ENCODE data around the gene PAN2. TPM values are rescaled to one million over a fixed set of nuclear protein-coding genes. Genes with fewer than 3 reads are reported as not detected.

Gene PAN2
- total RNA-seq, 1 donor, result 10.5 TPM

GRCh38 chr12:56299308-56299852 is 34.4 kb downstream of the PAN2 start:
- peak overlapping the region; percentile 82 for H3K4me2 ChIP-seq (ENCODE audit: insufficient read depth, low read length)
- TF ChIP-seq CTCF (IDR thresholded peaks at IDR 0.05; ENCODE audit: extremely low read depth, low read depth, low read length), result no peak
- H3K27ac ChIP-seq (ENCODE audit: low read depth, low read length), result peak overlapping the region; percentile 60
- peaks cover 9% of the 10 kb centered on the region for H3K36me3 ChIP-seq (ENCODE audit: insufficient read depth, low read length)
- DNase-seq (ENCODE audit: insufficient read length, low spot score, missing footprints), result no peak
- H2AFZ ChIP-seq (ENCODE audit: low read length), result peak overlapping the region; percentile 79
- H3K4me1 ChIP-seq (ENCODE audit: insufficient read depth, low read length), result peaks cover 22% of the 10 kb centered on the region
- peaks cover 20% of the 10 kb centered on the region for H4K20me1 ChIP-seq (ENCODE audit: insufficient read depth, low read length)
- H3K79me2 ChIP-seq (ENCODE audit: insufficient read depth, low read length), result peaks cover 54% of the 10 kb centered on the region
- H3K27me3 ChIP-seq (ENCODE audit: insufficient read depth, low read length), result no peaks in the 10 kb centered on the region
- H3K4me3 ChIP-seq (ENCODE audit: insufficient read depth, low read length), result peak overlapping the region; percentile 99
- H3K9me3 ChIP-seq (ENCODE audit: low read depth, low read length), result no peaks in the 10 kb centered on the region

- H3K27ac ChIP-seq (ENCODE audit: low read depth, low read length), result no peak overlapping the region
- H3K9me3 ChIP-seq (ENCODE audit: low read depth, low read length), result no peaks in the 10 kb centered on the region
- peak overlapping the region; percentile 99 for H3K4me3 ChIP-seq (ENCODE audit: insufficient read depth, low read length)
- H2AFZ ChIP-seq (ENCODE audit: low read length), result no peak overlapping the region
- TF ChIP-seq CTCF (IDR thresholded peaks at IDR 0.05; ENCODE audit: extremely low read depth, low read depth, low read length), result no peak
- peaks cover 11% of the 10 kb centered on the region for H3K36me3 ChIP-seq (ENCODE audit: insufficient read depth, low read length)
- no peak for DNase-seq (ENCODE audit: insufficient read length, low spot score, missing footprints)
- peaks cover 21% of the 10 kb centered on the region for H4K20me1 ChIP-seq (ENCODE audit: insufficient read depth, low read length)
- peaks cover 60% of the 10 kb centered on the region for H3K79me2 ChIP-seq (ENCODE audit: insufficient read depth, low read length)
- no peaks in the 10 kb centered on the region for H3K27me3 ChIP-seq (ENCODE audit: insufficient read depth, low read length)
- peaks cover 22% of the 10 kb centered on the region for H3K4me1 ChIP-seq (ENCODE audit: insufficient read depth, low read length)
- peak overlapping the region; percentile 82 for H3K4me2 ChIP-seq (ENCODE audit: insufficient read depth, low read length)
Measured at GRCh38 chr12:56298828-56299227, 35.0 kb downstream of the PAN2 start.

GRCh38 chr12:56297400-56297799 is 36.4 kb downstream of the PAN2 start:
- H3K4me2 ChIP-seq (ENCODE audit: insufficient read depth, low read length), result no peak overlapping the region
- H3K27ac ChIP-seq (ENCODE audit: low read depth, low read length), result no peak overlapping the region
- H3K36me3 ChIP-seq (ENCODE audit: insufficient read depth, low read length), result peaks cover 11% of the 10 kb centered on the region
- H3K9me3 ChIP-seq (ENCODE audit: low read depth, low read length), result no peaks in the 10 kb centered on the region
- H3K27me3 ChIP-seq (ENCODE audit: insufficient read depth, low read length), result no peaks in the 10 kb centered on the region
- H3K4me3 ChIP-seq (ENCODE audit: insufficient read depth, low read length), result no peak overlapping the region
- no peak for TF ChIP-seq CTCF (IDR thresholded peaks at IDR 0.05; ENCODE audit: extremely low read depth, low read depth, low read length)
- no peak for DNase-seq (ENCODE audit: insufficient read length, low spot score, missing footprints)
- H3K79me2 ChIP-seq (ENCODE audit: insufficient read depth, low read length), result peaks cover 71% of the 10 kb centered on the region
- no peak overlapping the region for H2AFZ ChIP-seq (ENCODE audit: low read length)
- peaks cover 22% of the 10 kb centered on the region for H3K4me1 ChIP-seq (ENCODE audit: insufficient read depth, low read length)
- peaks cover 23% of the 10 kb centered on the region for H4K20me1 ChIP-seq (ENCODE audit: insufficient read depth, low read length)

- Histone ChIP-seq H3K36me3 (ENCODE audit: insufficient read depth, low read length) (peaks cover 18% of the 10 kb centered on the region), H3K4me1 (ENCODE audit: insufficient read depth, low read length) (peaks cover 22% of the 10 kb centered on the region), H2AFZ (ENCODE audit: low read length) (no peak overlapping the region), H3K79me2 (ENCODE audit: insufficient read depth, low read length) (peaks cover 82% of the 10 kb centered on the region), H3K27ac (ENCODE audit: low read depth, low read length) (no peak overlapping the region), H3K9me3 (ENCODE audit: low read depth, low read length) (no peaks in the 10 kb centered on the region), H3K4me3 (ENCODE audit: insufficient read depth, low read length) (no peak overlapping the region), H4K20me1 (ENCODE audit: insufficient read depth, low read length) (peaks cover 29% of the 10 kb centered on the region), H3K4me2 (ENCODE audit: insufficient read depth, low read length) (peak overlapping the region; percentile 40), H3K27me3 (ENCODE audit: insufficient read depth, low read length) (no peaks in the 10 kb centered on the region)
- no peak for DNase-seq (ENCODE audit: insufficient read length, low spot score, missing footprints)
- no peak for TF ChIP-seq CTCF (IDR thresholded peaks at IDR 0.05; ENCODE audit: extremely low read depth, low read depth, low read length)
Measured at GRCh38 chr12:56296295-56296694, 37.5 kb downstream of the PAN2 start.

Measured in osteoblast (primary cell).